Thoracic aorta (tissue), 2 donors: ENCODE measurements around the gene ZNF592. TPM values are rescaled to one million over a fixed set of nuclear protein-coding genes. Genes with fewer than 3 reads are reported as not detected.
A peak's percentile ranks its signal among the peaks of the same experiment; 100 is the strongest.

ENCODE experiments used
- ATAC-seq: fragments of 150-250 bp; one replicate; pipeline ENCODE4 v1.8.0; 2017; ENCODE audit warnings: low read depth; ENCODE audit not compliant: insufficient number of reproducible peaks, low FRiP score
- DNase-seq: peaks from one replicate; pipeline ENCODE4 v3.0.0-alpha.2; 2020; ENCODE audit warnings: low spot score
- H3K27ac ChIP-seq, 2 donors: fragments of 200-600 bp; sonication (generic); 1 replicate in 1 of 2; 2 replicates in 1 of 2; pipeline ENCODE4 v1.5.1; 2016; ENCODE audit warnings: mild to moderate bottlenecking in 2 of 2, moderate library complexity in 2 of 2
- H3K27me3 ChIP-seq: fragments of 200-600 bp; sonication (generic); replicated peaks from 2 replicates; pipeline ENCODE4 v1.6.0; 2016; ENCODE audit warnings: mild to moderate bottlenecking; ENCODE audit not compliant: insufficient read depth
- H3K36me3 ChIP-seq: fragments of 200-600 bp; sonication (generic); one replicate; pipeline ENCODE4 v1.5.1; 2016
- H3K4me1 ChIP-seq, 2 donors: fragments of 200-600 bp; sonication (generic); 1 replicate in 1 of 2; 2 replicates in 1 of 2; pipeline versions ENCODE4 v1.5.1 to v1.6.0; 2016; ENCODE audit warnings: low read depth in 2 of 2, mild to moderate bottlenecking in 1 of 2; ENCODE audit not compliant: control insufficient read depth in 1 of 2
- H3K4me3 ChIP-seq: fragments of 200-600 bp; sonication (generic); 2 replicates; pipeline ENCODE4 v1.5.1; 2016; ENCODE audit warnings: mild to moderate bottlenecking
- H3K9me3 ChIP-seq: fragments of 200-600 bp; sonication (generic); 2 replicates; pipeline ENCODE4 v1.5.1; 2016
- CTCF ChIP-seq: fragments of 200-600 bp; sonication (generic); IDR thresholded peaks from one replicate; pipeline ENCODE4 v1.5.1; 2019; ENCODE audit warnings: antibody characterized with exemption
- total RNA-seq, 2 donors: library from RNA; depleted of rRNA; stranded (reverse); fragments of >200 nt; gene quantifications; one replicate each; pipeline versions ENCODE4 v1.1.0 to v1.2.3, GENCODE V29; 2016

The ZNF592 gene
- total RNA-seq, 2 donors from 2014 or later = 24.4 to 26.7 TPM

- H3K4me3 ChIP-seq = peak overlapping the region; percentile 84
- TF ChIP-seq CTCF = no peak
- peaks cover 7% of the 10 kb centered on the region for H3K36me3 ChIP-seq
- no peak for ATAC-seq
- no peaks in the 10 kb centered on the region for H3K27me3 ChIP-seq
- no peaks in the 10 kb centered on the region for H3K9me3 ChIP-seq
- H3K27ac ChIP-seq = peak overlapping the region in 1 of 2 donors; percentile 88
- DNase-seq = no peak
- H3K4me1 ChIP-seq = peaks cover 17 to 32% of the 10 kb centered on the region in 2 donors
Observed at GRCh38 chr15:84714821-84715220, 33.6 kb upstream of the ZNF592 start.

GRCh38 chr15:84715441-84716035 is 32.9 kb upstream of the ZNF592 start:
- TF ChIP-seq CTCF = no peak
- DNase-seq = no peak
- no peaks in the 10 kb centered on the region for H3K9me3 ChIP-seq
- H3K27me3 ChIP-seq = no peaks in the 10 kb centered on the region
- H3K27ac ChIP-seq = peak overlapping the region; percentile 81 to 88
- H3K36me3 ChIP-seq = peaks cover 7% of the 10 kb centered on the region
- no peak for ATAC-seq
- H3K4me3 ChIP-seq = peak overlapping the region; percentile 84
- H3K4me1 ChIP-seq = peaks cover 17 to 32% of the 10 kb centered on the region in 2 donors

GRCh38 chr15:84716036-84716732 is 32.2 kb upstream of the ZNF592 start, which contains the start of gene SEC11A:
Gene SEC11A (minus strand): TSS chr15:84716139. CDS start chr15:84716075, 64 bp downstream.
- peak; percentile 95 for ATAC-seq
- TF ChIP-seq CTCF = no peak
- H3K4me3 ChIP-seq = peak within 1 kb of the TSS; percentile 84
- no peaks in the 10 kb centered on the region for H3K27me3 ChIP-seq
- peak within 1 kb of the TSS; percentile 81 to 88 for H3K27ac ChIP-seq
- H3K4me1 ChIP-seq = peaks cover 17 to 32% of the 10 kb centered on the region in 2 donors
- H3K9me3 ChIP-seq = no peaks in the 10 kb centered on the region
- peak; percentile 80 for DNase-seq
- H3K36me3 ChIP-seq = peaks cover 1% of the 10 kb centered on the region

GRCh38 chr15:84721371-84721770 is 27.0 kb upstream of the ZNF592 start:
- Histone ChIP-seq H3K27me3 (no peaks in the 10 kb centered on the region), H3K9me3 (no peaks in the 10 kb centered on the region), H3K36me3 (no peaks in the 10 kb centered on the region), H3K27ac (no peak overlapping the region), H3K4me3 (no peak overlapping the region), H3K4me1 (peaks cover 5 to 12% of the 10 kb centered on the region in 2 donors)
- DNase-seq (no peak), ATAC-seq (no peak)
- TF ChIP-seq CTCF = no peak

GRCh38 chr15:84722628-84723027 is 25.8 kb upstream of the ZNF592 start:
- H3K9me3 ChIP-seq = no peaks in the 10 kb centered on the region
- no peak for TF ChIP-seq CTCF
- peaks cover 3 to 5% of the 10 kb centered on the region in 2 donors for H3K4me1 ChIP-seq
- no peaks in the 10 kb centered on the region for H3K27me3 ChIP-seq
- ATAC-seq = no peak
- H3K4me3 ChIP-seq = no peak overlapping the region
- no peak for DNase-seq
- no peak overlapping the region for H3K27ac ChIP-seq
- H3K36me3 ChIP-seq = no peaks in the 10 kb centered on the region
